Liver (tissue), 9 donors: Measurements from ENCODE around the gene TREH. TPM values are rescaled to one million over a fixed set of nuclear protein-coding genes. Genes with fewer than 3 reads are reported as not detected.

Experiments used
- DNase-seq: peaks from one replicate; pipeline ENCODE4 v3.0.0-alpha.2; 2017; ENCODE audit warnings: low spot score
- H3K27ac ChIP-seq, 2 donors: one replicate each; pipeline ENCODE4 v1.7.0; 2013; ENCODE audit warnings: inconsistent platforms in 2 of 2, low read length in 2 of 2, control low read depth in 1 of 2, low read depth in 1 of 2, mild to moderate bottlenecking in 1 of 2
- H3K27me3 ChIP-seq, 4 donors: one replicate each; pipeline versions ENCODE4 v1.6.1 to v1.7.0; 2013; ENCODE audit warnings: low read length in 3 of 4, inconsistent platforms in 1 of 4, mild to moderate bottlenecking in 1 of 4, moderate library complexity in 1 of 4; ENCODE audit not compliant: control insufficient read depth in 4 of 4, insufficient read depth in 4 of 4
- H3K36me3 ChIP-seq, 4 donors: one replicate each; pipeline versions ENCODE4 v1.6.1 to v1.7.0; 2013; ENCODE audit warnings: low read length in 3 of 4, mild to moderate bottlenecking in 3 of 4, low read depth in 1 of 4, moderate library complexity in 1 of 4; ENCODE audit not compliant: control insufficient read depth in 4 of 4, insufficient read depth in 3 of 4
- H3K4me1 ChIP-seq, 4 donors: one replicate each; pipeline versions ENCODE4 v1.6.1 to v1.7.0; 2013; ENCODE audit warnings: low read length in 3 of 4, mild to moderate bottlenecking in 3 of 4, moderate library complexity in 1 of 4; ENCODE audit not compliant: control insufficient read depth in 4 of 4, insufficient read depth in 4 of 4
- H3K4me3 ChIP-seq, 3 donors: one replicate each; pipeline versions ENCODE4 v1.6.1 to v1.7.0; 2013; ENCODE audit warnings: low read length in 3 of 3, control low read depth in 1 of 3, low read depth in 1 of 3, mild to moderate bottlenecking in 1 of 3
- H3K9ac ChIP-seq, 2 donors: one replicate each; pipeline ENCODE4 v1.7.0; 2013; ENCODE audit warnings: low read length in 2 of 2, mild to moderate bottlenecking in 2 of 2, moderate library complexity in 2 of 2, control low read depth in 1 of 2, low read depth in 1 of 2
- H3K9me3 ChIP-seq, 4 donors: one replicate each; pipeline versions ENCODE4 v1.6.1 to v1.7.0; 2013; ENCODE audit warnings: low read length in 3 of 4; ENCODE audit not compliant: control insufficient read depth in 4 of 4
- CTCF ChIP-seq: fragments of 150-350 bp; IDR thresholded peaks from 2 replicates; pipeline ENCODE4 v1.5.1; 2017; ENCODE audit warnings: improper control_type of control experiment, low read depth, low read length; ENCODE audit not compliant: missing input control
- HNF4A ChIP-seq, 2 donors: conservative IDR thresholded peaks; 2 replicates each; pipeline ENCODE4 v1.6.1; 2016; ENCODE audit warnings: antibody characterized with exemption in 2 of 2, mild to moderate bottlenecking in 2 of 2
- REST ChIP-seq: IDR thresholded peaks from 2 replicates; pipeline ENCODE4 v1.6.1; 2016; ENCODE audit warnings: antibody characterized with exemption, mild to moderate bottlenecking
- ZBTB33 ChIP-seq: IDR thresholded peaks from 2 replicates; pipeline ENCODE4 v1.6.1; 2016; ENCODE audit warnings: antibody characterized with exemption
- WGBS: extraction: QIAGEN DNeasy Blood & Tissue Kit; methylation state at CpG from one replicate; pipeline ENCODE4 v1.1.7; 2013; 5-methylcytosine and 5-hydroxymethylcytosine counted together
- polyA plus RNA-seq, 2 donors: library from polyadenylated mRNA; stranded (reverse) in 1 of 2; unstranded in 1 of 2; fragments of 200-250 nt in 1 of 2; fragments of >200 nt in 1 of 2; fragmentation: Nextera tagmentation in 1 of 2; extraction: Ambion mirVana in 1 of 2; gene quantifications; one replicate each; pipeline versions ENCODE4 v1.2.1 to v1.2.3, GENCODE V29; 2013 to 2015
- total RNA-seq, 2 donors: library from RNA; depleted of rRNA; stranded (reverse); fragments of >200 nt; gene quantifications; one replicate each; pipeline ENCODE4 v1.2.3, GENCODE V29; 2014
- donor health status: healthy.
- donor health status: healthy.
- donor health status: healthy.
- donor health status: healthy.
- donor health status: healthy.

TREH gene
- total and polyA plus RNA-seq, 4 donors = 0.50 to 1.2 (median 0.84) TPM; not detected in 1

- Histone ChIP-seq H3K27ac (no peak overlapping the region), H3K4me1 (no peaks in the 10 kb centered on the region), H3K9ac (no peak overlapping the region), H3K36me3 (no peaks in the 10 kb centered on the region), H3K4me3 (no peak overlapping the region), H3K27me3 (no peaks in the 10 kb centered on the region), H3K9me3 (no peaks in the 10 kb centered on the region)
- no peak for TF ChIP-seq ZBTB33
- no peak for TF ChIP-seq CTCF
- no peak for TF ChIP-seq HNF4A (conservative IDR thresholded peaks at IDR 0.05)
- TF ChIP-seq REST = no peak
- no peak for DNase-seq
- 74% methylated on average over 15 of the region's 15 CpGs for WGBS
Observed at GRCh38 chr11:118705111-118705741, 25.8 kb upstream of the TREH start.

- H3K9ac ChIP-seq = no peak overlapping the region
- H3K27me3 ChIP-seq = no peaks in the 10 kb centered on the region
- H3K9me3 ChIP-seq = no peaks in the 10 kb centered on the region
- no peaks in the 10 kb centered on the region for H3K36me3 ChIP-seq
- TF ChIP-seq CTCF = no peak
- no peaks in the 10 kb centered on the region for H3K4me1 ChIP-seq
- DNase-seq = no peak
- WGBS = 93% methylated on average over 5 of the region's 5 CpGs
- no peak overlapping the region for H3K27ac ChIP-seq
- H3K4me3 ChIP-seq = no peak overlapping the region
Observed at GRCh38 chr11:118703563-118704106, 24.2 kb upstream of the TREH start.
